GM12874 (cell line): Measurements from ENCODE around the gene UCN2.

Experiments
- TF ChIP-seq, protein P1 (sequence below): IDR thresholded peaks from 2 replicates; pipeline ENCODE4 v1.5.1; 2011; ENCODE audit warnings: low read depth, mild to moderate bottlenecking, control low read depth, low read length, moderate library complexity; ENCODE audit not compliant: insufficient read depth

The UCN2 gene

GRCh38 chr3:48528048-48528447 is 35.5 kb downstream of the UCN2 start:
- TF ChIP-seq, protein P1, sequence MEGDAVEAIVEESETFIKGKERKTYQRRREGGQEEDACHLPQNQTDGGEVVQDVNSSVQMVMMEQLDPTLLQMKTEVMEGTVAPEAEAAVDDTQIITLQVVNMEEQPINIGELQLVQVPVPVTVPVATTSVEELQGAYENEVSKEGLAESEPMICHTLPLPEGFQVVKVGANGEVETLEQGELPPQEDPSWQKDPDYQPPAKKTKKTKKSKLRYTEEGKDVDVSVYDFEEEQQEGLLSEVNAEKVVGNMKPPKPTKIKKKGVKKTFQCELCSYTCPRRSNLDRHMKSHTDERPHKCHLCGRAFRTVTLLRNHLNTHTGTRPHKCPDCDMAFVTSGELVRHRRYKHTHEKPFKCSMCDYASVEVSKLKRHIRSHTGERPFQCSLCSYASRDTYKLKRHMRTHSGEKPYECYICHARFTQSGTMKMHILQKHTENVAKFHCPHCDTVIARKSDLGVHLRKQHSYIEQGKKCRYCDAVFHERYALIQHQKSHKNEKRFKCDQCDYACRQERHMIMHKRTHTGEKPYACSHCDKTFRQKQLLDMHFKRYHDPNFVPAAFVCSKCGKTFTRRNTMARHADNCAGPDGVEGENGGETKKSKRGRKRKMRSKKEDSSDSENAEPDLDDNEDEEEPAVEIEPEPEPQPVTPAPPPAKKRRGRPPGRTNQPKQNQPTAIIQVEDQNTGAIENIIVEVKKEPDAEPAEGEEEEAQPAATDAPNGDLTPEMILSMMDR: no peak

GRCh38 chr3:48524970-48525369 is 38.6 kb downstream of the UCN2 start:
- TF ChIP-seq, protein P1: no peak

- TF ChIP-seq, protein P1: no peak
Measured at GRCh38 chr3:48521635-48522034, 41.9 kb downstream of the UCN2 start.

DNA sequence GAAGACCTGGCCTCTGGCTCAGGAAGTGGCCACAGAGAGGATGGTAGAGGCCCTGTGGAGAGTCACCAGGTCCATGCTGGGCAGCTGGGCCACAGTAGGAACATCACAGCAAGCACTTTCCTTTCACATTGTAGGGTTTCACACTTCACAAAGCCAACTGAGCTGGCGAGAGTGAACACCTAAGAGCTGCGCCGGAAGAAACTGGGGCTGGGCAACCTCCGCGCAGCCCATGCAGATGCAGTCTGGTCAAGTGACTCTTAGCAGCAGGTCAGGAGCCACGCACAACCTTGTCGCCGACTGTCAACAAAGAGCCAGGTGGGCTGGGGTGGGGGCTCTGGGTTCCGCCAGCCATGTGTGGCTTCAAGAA is 44.3 kb downstream of the UCN2 start:
- TF ChIP-seq, protein P1: no peak

DNA sequence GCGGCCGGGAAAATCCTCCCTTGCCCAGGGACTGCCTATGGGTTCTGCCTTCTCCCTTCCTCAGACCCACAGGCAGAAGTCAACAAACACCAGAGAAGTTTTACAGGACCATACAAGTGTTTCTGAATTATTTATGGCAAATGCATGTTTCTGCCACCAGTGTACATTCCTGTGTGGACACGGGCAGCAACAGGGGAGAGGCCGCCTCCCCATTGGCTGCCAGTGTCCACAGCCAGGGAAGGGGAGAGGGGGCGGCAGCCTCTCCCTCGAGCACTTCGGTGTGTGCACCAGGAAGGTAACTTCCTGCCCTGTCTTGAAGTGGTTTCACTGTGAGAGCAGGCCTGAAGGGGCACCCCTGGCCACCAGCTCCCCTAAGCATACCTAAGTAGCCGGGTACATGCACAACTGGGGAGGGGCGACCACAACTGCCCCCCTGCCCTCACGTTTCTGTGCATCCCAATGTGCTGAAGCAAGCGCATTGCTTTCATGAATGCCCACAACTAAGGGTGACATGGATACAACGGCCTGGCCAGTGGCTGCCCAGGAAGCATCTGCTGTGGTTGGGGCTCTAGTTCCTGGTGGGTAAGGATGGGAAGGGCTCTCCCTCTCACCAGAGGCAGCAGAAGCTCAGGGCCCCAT is 44.8 kb downstream of the UCN2 start:
- TF ChIP-seq, protein P1: no peak

- TF ChIP-seq, protein P1: no peak
Measured at GRCh38 chr3:48518069-48518468, 45.5 kb downstream of the UCN2 start.

DNA sequence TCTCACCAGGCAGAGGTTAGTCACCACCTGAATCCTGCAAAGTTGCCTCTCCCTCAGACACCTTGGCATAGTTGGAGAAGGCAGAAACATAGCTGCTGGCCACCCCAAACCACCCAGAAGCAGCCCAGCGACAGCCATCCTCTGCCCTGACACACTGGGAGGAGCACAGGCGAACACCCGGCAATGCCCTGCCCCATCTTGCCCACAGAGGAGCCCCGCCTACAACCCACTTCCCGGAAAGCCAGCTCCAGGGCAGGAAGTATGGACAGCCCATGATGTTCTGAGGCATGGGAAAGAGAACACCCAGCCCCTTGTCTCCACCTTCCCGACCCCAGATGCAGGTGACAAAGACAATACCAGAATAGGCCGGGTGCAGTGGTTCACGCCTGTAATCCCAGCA is 47.0 kb downstream of the UCN2 start:
- TF ChIP-seq, protein P1: no peak
